H1 (cell line): ENCODE results near the gene CHST2.

Experiments
- ASH2L ChIP-seq: fragments of 200-600, 300-600 bp; sonication (generic); IDR thresholded peaks from one replicate; pipeline ENCODE4 v1.7.1; 2017; ENCODE audit warnings: low read length
- CEBPB ChIP-seq: IDR thresholded peaks from 2 replicates; pipeline ENCODE4 v1.6.1; 2012; ENCODE audit warnings: low read depth, low read length
- CREB1 ChIP-seq: IDR thresholded peaks from 2 replicates; pipeline ENCODE4 v1.6.1; 2012; ENCODE audit warnings: inconsistent platforms
- CTCF ChIP-seq, 3 experiments: IDR thresholded peaks; 1 replicate in 2 of 3; 2 replicates in 1 of 3; pipeline versions ENCODE4 v1.5.1 to v1.6.1; 2011; ENCODE audit warnings: low read length in 3 of 3, mild to moderate bottlenecking in 3 of 3, inconsistent platforms in 2 of 3, low read depth in 1 of 3, moderate library complexity in 1 of 3; ENCODE audit not compliant: insufficient read depth in 1 of 3; ENCODE audit errors: control extremely low read depth in 1 of 3
- EP300 ChIP-seq, 2 experiments: IDR thresholded peaks; 1 replicate in 1 of 2; 2 replicates in 1 of 2; pipeline ENCODE4 v1.6.1; 2011 to 2012; ENCODE audit warnings: low read depth in 2 of 2, low read length in 2 of 2, mild to moderate bottlenecking in 2 of 2, borderline replicate concordance in 1 of 2, inconsistent platforms in 1 of 2, moderate library complexity in 1 of 2
- EZH2 ChIP-seq: fragments of 200-600 bp; sonication (generic); IDR thresholded peaks from 2 replicates; pipeline ENCODE4 v1.7.1; 2012; ENCODE audit warnings: low read depth, mild to moderate bottlenecking, moderate library complexity, low read length, inconsistent platforms; ENCODE audit not compliant: severe bottlenecking
- POLR2A ChIP-seq, 2 experiments: IDR thresholded peaks; 1 replicate in 1 of 2; 2 replicates in 1 of 2; pipeline ENCODE4 v1.6.1; 2011; ENCODE audit warnings: low read depth in 2 of 2, low read length in 2 of 2, mild to moderate bottlenecking in 2 of 2; ENCODE audit errors: control extremely low read depth in 1 of 2
- RAD21 ChIP-seq, 2 experiments: IDR thresholded peaks in 1 of 2; conservative IDR thresholded peaks in 1 of 2; 2 replicates each; pipeline ENCODE4 v1.6.1; 2011; ENCODE audit warnings: low read depth in 2 of 2, low read length in 2 of 2, improper control_type of control experiment in 1 of 2, inconsistent platforms in 1 of 2, mild to moderate bottlenecking in 1 of 2, moderate library complexity in 1 of 2
- TAF1 ChIP-seq: IDR thresholded peaks from 2 replicates; pipeline ENCODE4 v1.6.1; 2011; ENCODE audit warnings: mild to moderate bottlenecking, low read depth, low read length

- TF ChIP-seq EP300 (IDR thresholded peaks at IDR 0.05; ENCODE audit: borderline replicate concordance in 1 of 2, low read depth in 2 of 2, low read length in 2 of 2) (no peak), CTCF (IDR thresholded peaks at IDR 0.05; ENCODE audit: control extremely low read depth in 1 of 3, insufficient read depth in 1 of 3, low read depth in 1 of 3, low read length in 3 of 3) (no peak), CEBPB (no peak), POLR2A (IDR thresholded peaks at IDR 0.05; ENCODE audit: control extremely low read depth in 1 of 2, low read depth in 2 of 2, low read length in 2 of 2) (no peak), EZH2 (no peak), ASH2L (no peak), TAF1 (no peak), CREB1 (no peak), RAD21 (IDR thresholded peaks at IDR 0.05 in 1 of 2, conservative IDR thresholded peaks at IDR 0.05 in 1 of 2; ENCODE audit: low read depth in 2 of 2, low read length in 2 of 2) (no peak)
These were observed 3.2 kb downstream of the CHST2 start for GRCh38 chr3:143122608-143123352.
